GM12878 (cell line): ENCODE results near the gene C2orf92. TPM values are rescaled to one million over a fixed set of nuclear protein-coding genes. Genes with fewer than 3 reads are reported as not detected.

ENCODE experiments used
- ATAC-seq: fragments of 200-7000 bp; cut with Tn5 transposase; 3 replicates; pipeline ENCODE4 v1.9.1; 2020; ENCODE audit warnings: mild to moderate bottlenecking, moderate library complexity
- BruUV-seq: library from RNA; stranded (reverse); fragments of 400-500 nt; replicated peaks from 2 replicates; lab custom pipeline; 2021; lab: Mats Ljungman, UMichigan
- CTCF ChIA-PET: fragments of 300-600 bp; sonication (Branson Sonifier 250); formaldehyde crosslinking; extraction: SDS; loops from one replicate; lab custom pipeline; 2021; ENCODE audit warnings: inconsistent platforms; lab: Yijun Ruan, JAX
- POLR2A ChIA-PET: fragments of 350-600 bp; formaldehyde crosslinking; extraction: SDS; loops from one replicate; lab custom pipeline; 2021; ENCODE audit warnings: inconsistent platforms; lab: Charles Lee
- RAD21 ChIA-PET: fragments of 300-600 bp; sonication (Branson Sonifier 250); formaldehyde crosslinking; loops from one replicate; lab custom pipeline; 2023; ENCODE audit warnings: antibody characterized with exemption; ENCODE audit not compliant: unreplicated experiment; lab: Charles Lee
- SMC1A ChIA-PET: fragments of 300-600 bp; sonication (Branson Sonifier 250); formaldehyde crosslinking; loops from one replicate; lab custom pipeline; 2023; ENCODE audit not compliant: unreplicated experiment, uncharacterized antibody; lab: Charles Lee
- DNase-seq: peaks from one replicate; pipeline ENCODE4 v3.0.0-alpha.2; 2011; ENCODE audit warnings: low read depth, low spot score
- FAIRE-seq: peaks from 3 replicates; lab custom pipeline; 2011; peaks lifted over from hg19 to GRCh38; lab: Jason Lieb, UNC
- H2AFZ ChIP-seq: 2 replicates; pipeline ENCODE4 v1.6.0; 2011; ENCODE audit warnings: low read depth, low read length, control low read depth; ENCODE audit not compliant: control insufficient read depth
- H3K27ac ChIP-seq: 2 replicates; pipeline ENCODE4 v1.5.1; 2011; ENCODE audit warnings: control low read depth; ENCODE audit not compliant: control insufficient read depth, insufficient read depth
- H3K27me3 ChIP-seq, 2 experiments: replicated peaks in 1 of 2; 2 replicates each; pipeline versions ENCODE4 v1.6.0 to v1.6.1; 2011; ENCODE audit warnings: low read length in 1 of 2; ENCODE audit not compliant: control insufficient read depth in 2 of 2, insufficient read depth in 2 of 2
- H3K36me3 ChIP-seq, 2 experiments: 2 replicates each; pipeline ENCODE4 v1.5.1; 2011; ENCODE audit warnings: low read length in 1 of 2; ENCODE audit not compliant: control insufficient read depth in 2 of 2, insufficient read depth in 2 of 2
- H3K4me1 ChIP-seq: 2 replicates; pipeline ENCODE4 v1.6.1; 2011; ENCODE audit warnings: mild to moderate bottlenecking, low read length, moderate library complexity, mixed read lengths; ENCODE audit not compliant: control insufficient read depth, insufficient read depth
- H3K4me2 ChIP-seq: 2 replicates; pipeline ENCODE4 v1.6.0; 2011; ENCODE audit warnings: control low read depth; ENCODE audit not compliant: control insufficient read depth, insufficient read depth
- H3K4me3 ChIP-seq: fragments of 200-600 bp; sonication (generic); 2 replicates; pipeline ENCODE4 v1.5.1; 2016
- H3K79me2 ChIP-seq: 2 replicates; pipeline ENCODE4 v1.6.0; 2011; ENCODE audit warnings: low read length; ENCODE audit not compliant: control insufficient read depth, insufficient read depth
- H3K9ac ChIP-seq: 2 replicates; pipeline ENCODE4 v1.8.0; 2011; ENCODE audit warnings: low read length, control low read depth, mixed read lengths; ENCODE audit not compliant: control insufficient read depth, insufficient read depth
- H3K9me3 ChIP-seq: replicated peaks from 3 replicates; pipeline ENCODE4 v1.5.1; 2011; ENCODE audit warnings: mild to moderate bottlenecking, low read length; ENCODE audit not compliant: control insufficient read depth, insufficient read depth
- H4K20me1 ChIP-seq: 2 replicates; pipeline ENCODE4 v1.6.0; 2011; ENCODE audit not compliant: control insufficient read depth, insufficient read depth
- BMI1 ChIP-seq: fragments of 450-650 bp; IDR thresholded peaks from 2 replicates; pipeline ENCODE4 v1.6.1; 2016; ENCODE audit warnings: mild to moderate bottlenecking, moderate library complexity, borderline replicate concordance
- JUND ChIP-seq: IDR thresholded peaks from 2 replicates; pipeline ENCODE4 v1.6.1; 2012; ENCODE audit warnings: low read depth, mild to moderate bottlenecking, low read length, improper control_type of control experiment, moderate library complexity
- MXI1 ChIP-seq: fragments of 150-350 bp; IDR thresholded peaks from 2 replicates; pipeline ENCODE4 v1.6.1; 2011; ENCODE audit warnings: low read depth, mild to moderate bottlenecking, inconsistent platforms, low read length, improper control_type of control experiment
- POU2F2 ChIP-seq: IDR thresholded peaks from 3 replicates; pipeline ENCODE4 v1.6.1; 2011; ENCODE audit warnings: low read depth, mild to moderate bottlenecking, low read length, borderline replicate concordance
- RFX5 ChIP-seq: IDR thresholded peaks from 2 replicates; pipeline ENCODE4 v1.6.1; 2011; ENCODE audit warnings: low read depth, low read length, improper control_type of control experiment
- SMAD5 ChIP-seq: IDR thresholded peaks from 2 replicates; pipeline ENCODE4 v1.6.1; 2016; ENCODE audit warnings: antibody characterized with exemption, low read depth
- TCF12 ChIP-seq: IDR thresholded peaks from 2 replicates; pipeline ENCODE4 v1.6.1; 2011; ENCODE audit warnings: low read depth, mild to moderate bottlenecking, low read length
- TCF3 ChIP-seq: IDR thresholded peaks from 2 replicates; pipeline ENCODE4 v1.6.1; 2012; ENCODE audit warnings: low read depth, mild to moderate bottlenecking, low read length, borderline replicate concordance; ENCODE audit not compliant: insufficient read depth
- WRNIP1 ChIP-seq: IDR thresholded peaks from 2 replicates; pipeline ENCODE4 v1.6.1; 2011; ENCODE audit warnings: low read depth, low read length, improper control_type of control experiment, borderline replicate concordance
- WGBS: methylation state at CpG from one replicate; pipeline ENCODE4 v1.1.6; 2016; ENCODE audit warnings: low lambda C conversion rate; ENCODE audit not compliant: insufficient replicate concordance, insufficient coverage; ENCODE audit errors: missing lambda C conversion rate; 5-methylcytosine and 5-hydroxymethylcytosine counted together
- in situ Hi-C: fragments of 300-500 bp; cut with MboI; formaldehyde crosslinking; loops from 9 replicates; pipeline ENCODE4 v1.14.3; 2018; ENCODE audit warnings: mixed read lengths
- intact Hi-C: fragments of 100-400 bp; cut with micrococcal nuclease; formaldehyde crosslinking; loops from one replicate; pipeline ENCODE4 v1.14.2; 2022; ENCODE audit not compliant: unreplicated experiment
- polyA plus RNA-seq, 11 experiments: library from polyadenylated mRNA; depleted of rRNA in 4 of 11; unstranded in 6 of 11; stranded (reverse) in 5 of 11; fragments of >200 nt; fragmentation: Nextera tagmentation in 4 of 11; fragmentation: Illumina TruSeq in 1 of 11; extraction: Ambion mirVana in 4 of 11; extraction: Trizol in 1 of 11; gene quantifications; 1 replicate in 1 of 11; 2 replicates in 10 of 11; pipeline versions ENCODE4 v1.2.1 to v1.2.3, GENCODE V29; 2011 to 2016; ENCODE audit warnings: inconsistent platforms in 2 of 11, missing spikeins in 2 of 11, low read depth in 1 of 11
- total RNA-seq, 4 experiments: library from RNA; depleted of rRNA in 3 of 4; stranded (reverse); fragments of >200 nt in 3 of 4; fragmentation: Illumina TruSeq in 1 of 4; extraction: Trizol in 1 of 4; gene quantifications; 2 replicates each; pipeline versions ENCODE4 v1.2.1 to v1.2.3, GENCODE V29; 2013 to 2021
- TF ChIP-seq, protein P1 (sequence below), 3 experiments: IDR thresholded peaks in 2 of 3; conservative IDR thresholded peaks in 1 of 3; 2 replicates each; pipeline ENCODE4 v1.5.1; 2011; ENCODE audit warnings: low read depth in 3 of 3, low read length in 3 of 3, mild to moderate bottlenecking in 3 of 3, control low read depth in 2 of 3, moderate library complexity in 2 of 3, inconsistent platforms in 1 of 3, mixed read lengths in 1 of 3; ENCODE audit not compliant: control insufficient read depth in 2 of 3, insufficient read depth in 1 of 3; ENCODE audit errors: extremely low read depth in 1 of 3
- TF ChIP-seq, protein P2 (sequence below): fragments of 450-650 bp; IDR thresholded peaks from 2 replicates; pipeline ENCODE4 v1.6.1; 2016; ENCODE audit warnings: mild to moderate bottlenecking
- TF ChIP-seq, protein P3 (sequence below): IDR thresholded peaks from 2 replicates; pipeline ENCODE4 v1.6.1; 2011; ENCODE audit warnings: low read depth, low read length, improper control_type of control experiment, borderline replicate concordance

The C2orf92 gene
- total and polyA plus RNA-seq, 10 of the 15 experiments (the other 5 are each of a cell fraction or from before 2014, with no cell fraction given), result 0.40 to 10.1 (median 3.7) TPM

DNA sequence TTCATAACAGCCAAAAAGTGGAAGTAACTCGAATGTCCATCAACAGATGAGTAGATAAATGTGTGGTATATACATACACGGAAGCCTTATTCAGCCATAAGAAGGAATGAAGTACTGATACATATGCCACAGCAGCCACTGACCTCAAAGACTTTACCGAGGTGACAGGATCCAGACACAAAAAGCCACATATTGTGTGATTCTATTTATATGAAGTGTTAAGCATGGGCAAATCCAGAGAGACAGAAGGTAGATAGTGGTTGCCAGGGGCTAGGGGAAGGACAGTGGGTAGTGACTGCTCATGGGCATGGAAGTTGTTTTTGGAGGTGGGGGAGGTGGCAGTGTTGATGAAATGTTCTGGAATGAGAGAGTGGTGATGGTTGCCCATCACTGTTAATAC, 77.8 kb downstream of the C2orf92 start:
- Histone ChIP-seq H3K4me1 (peaks cover 8% of the 10 kb centered on the region), H3K4me2 (no peak overlapping the region), H3K27ac (no peak overlapping the region), H3K9me3 (no peaks in the 10 kb centered on the region), H2AFZ (no peak overlapping the region), H3K4me3 (no peak overlapping the region), H3K36me3 (0 out of 4 replicates have a peak, but pooled peaks cover 0 to 2% of the 10 kb centered on the region in 2 experiments), H4K20me1 (no peaks in the 10 kb centered on the region), H3K79me2 (no peaks in the 10 kb centered on the region), H3K9ac (no peak overlapping the region), H3K27me3 (no peaks in the 10 kb centered on the region)
- ChIA-PET CTCF (interaction anchor here (1.3 to 1.4 kb wide), 2 partner anchors 47 to 638 kb away, joined by 3 read pairs; no protein-coding TSS in a partner anchor), SMC1A (no interaction called here), RAD21 (no interaction called here), POLR2A (no interaction called here)
- intact Hi-C loops, result no loop called here
- DNase-seq, result no peak
- TF ChIP-seq, protein P1, sequence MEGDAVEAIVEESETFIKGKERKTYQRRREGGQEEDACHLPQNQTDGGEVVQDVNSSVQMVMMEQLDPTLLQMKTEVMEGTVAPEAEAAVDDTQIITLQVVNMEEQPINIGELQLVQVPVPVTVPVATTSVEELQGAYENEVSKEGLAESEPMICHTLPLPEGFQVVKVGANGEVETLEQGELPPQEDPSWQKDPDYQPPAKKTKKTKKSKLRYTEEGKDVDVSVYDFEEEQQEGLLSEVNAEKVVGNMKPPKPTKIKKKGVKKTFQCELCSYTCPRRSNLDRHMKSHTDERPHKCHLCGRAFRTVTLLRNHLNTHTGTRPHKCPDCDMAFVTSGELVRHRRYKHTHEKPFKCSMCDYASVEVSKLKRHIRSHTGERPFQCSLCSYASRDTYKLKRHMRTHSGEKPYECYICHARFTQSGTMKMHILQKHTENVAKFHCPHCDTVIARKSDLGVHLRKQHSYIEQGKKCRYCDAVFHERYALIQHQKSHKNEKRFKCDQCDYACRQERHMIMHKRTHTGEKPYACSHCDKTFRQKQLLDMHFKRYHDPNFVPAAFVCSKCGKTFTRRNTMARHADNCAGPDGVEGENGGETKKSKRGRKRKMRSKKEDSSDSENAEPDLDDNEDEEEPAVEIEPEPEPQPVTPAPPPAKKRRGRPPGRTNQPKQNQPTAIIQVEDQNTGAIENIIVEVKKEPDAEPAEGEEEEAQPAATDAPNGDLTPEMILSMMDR (IDR thresholded peaks at IDR 0.05 in 2 of 3, conservative IDR thresholded peaks at IDR 0.05 in 1 of 3; ENCODE audit: control insufficient read depth in 2 of 3, extremely low read depth in 1 of 3, insufficient read depth in 1 of 3, low read depth in 3 of 3, low read length in 3 of 3), result no peak
- TF ChIP-seq BMI1, result no peak
- no peak for TF ChIP-seq POU2F2
- no peak for TF ChIP-seq TCF12
- no peak for TF ChIP-seq RFX5
- no peak for TF ChIP-seq WRNIP1
- no peak for TF ChIP-seq JUND
- TF ChIP-seq, protein P2, sequence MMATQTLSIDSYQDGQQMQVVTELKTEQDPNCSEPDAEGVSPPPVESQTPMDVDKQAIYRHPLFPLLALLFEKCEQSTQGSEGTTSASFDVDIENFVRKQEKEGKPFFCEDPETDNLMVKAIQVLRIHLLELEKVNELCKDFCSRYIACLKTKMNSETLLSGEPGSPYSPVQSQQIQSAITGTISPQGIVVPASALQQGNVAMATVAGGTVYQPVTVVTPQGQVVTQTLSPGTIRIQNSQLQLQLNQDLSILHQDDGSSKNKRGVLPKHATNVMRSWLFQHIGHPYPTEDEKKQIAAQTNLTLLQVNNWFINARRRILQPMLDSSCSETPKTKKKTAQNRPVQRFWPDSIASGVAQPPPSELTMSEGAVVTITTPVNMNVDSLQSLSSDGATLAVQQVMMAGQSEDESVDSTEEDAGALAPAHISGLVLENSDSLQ, result no peak
- no peak for TF ChIP-seq MXI1
- TF ChIP-seq TCF3, result no peak
- TF ChIP-seq, protein P3, sequence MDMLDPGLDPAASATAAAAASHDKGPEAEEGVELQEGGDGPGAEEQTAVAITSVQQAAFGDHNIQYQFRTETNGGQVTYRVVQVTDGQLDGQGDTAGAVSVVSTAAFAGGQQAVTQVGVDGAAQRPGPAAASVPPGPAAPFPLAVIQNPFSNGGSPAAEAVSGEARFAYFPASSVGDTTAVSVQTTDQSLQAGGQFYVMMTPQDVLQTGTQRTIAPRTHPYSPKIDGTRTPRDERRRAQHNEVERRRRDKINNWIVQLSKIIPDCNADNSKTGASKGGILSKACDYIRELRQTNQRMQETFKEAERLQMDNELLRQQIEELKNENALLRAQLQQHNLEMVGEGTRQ, result no peak
- no peak for TF ChIP-seq SMAD5
- 25% methylated on average over 3 of the region's 3 CpGs for WGBS
- BruUV-seq, result no TSS peak
- FAIRE-seq, result no peak
- in situ Hi-C loops, result no loop called here
- no peak for ATAC-seq
